ENCODE measurements around the gene NLRC3. TPM values are rescaled to one million over a fixed set of nuclear protein-coding genes. Genes with fewer than 3 reads are reported as not detected.

Gene NLRC3
- total RNA-seq, 1 donor from 2014 or later: not detected

- Mint-ChIP-seq H3K4me1 (ENCODE audit: unreplicated experiment) (no peaks in the 10 kb centered on the region), H3K4me3 (ENCODE audit: unreplicated experiment) (no peak overlapping the region), H3K36me3 (ENCODE audit: unreplicated experiment) (no peaks in the 10 kb centered on the region), H3K27me3 (ENCODE audit: unreplicated experiment) (no peaks in the 10 kb centered on the region), H3K27ac (ENCODE audit: unreplicated experiment) (no peak overlapping the region), H3K9me3 (ENCODE audit: unreplicated experiment) (no peaks in the 10 kb centered on the region)
- TF ChIP-seq CTCF (IDR thresholded peaks at IDR 0.05): no peak
- no peak for DNase-seq (ENCODE audit: extremely low spot score, unreplicated experiment)
These were observed 30.1 kb downstream of the NLRC3 start for GRCh38 chr16:3546986-3547682.

- H3K9me3 Mint-ChIP-seq (ENCODE audit: unreplicated experiment): no peaks in the 10 kb centered on the region
- no peak for DNase-seq (ENCODE audit: extremely low spot score, unreplicated experiment)
- H3K4me3 Mint-ChIP-seq (ENCODE audit: unreplicated experiment): no peak overlapping the region
- H3K27ac Mint-ChIP-seq (ENCODE audit: unreplicated experiment): no peak overlapping the region
- no peaks in the 10 kb centered on the region for H3K27me3 Mint-ChIP-seq (ENCODE audit: unreplicated experiment)
- H3K4me1 Mint-ChIP-seq (ENCODE audit: unreplicated experiment): no peaks in the 10 kb centered on the region
- H3K36me3 Mint-ChIP-seq (ENCODE audit: unreplicated experiment): peaks cover 4% of the 10 kb centered on the region
- no peak for TF ChIP-seq CTCF (IDR thresholded peaks at IDR 0.05)
These were observed 34.4 kb downstream of the NLRC3 start for GRCh38 chr16:3542601-3543373.

GRCh38 chr16:3541527-3542155 lies 35.6 kb downstream of the NLRC3 start:
- H3K4me3 Mint-ChIP-seq (ENCODE audit: unreplicated experiment): no peak overlapping the region
- no peak overlapping the region for H3K27ac Mint-ChIP-seq (ENCODE audit: unreplicated experiment)
- no peaks in the 10 kb centered on the region for H3K27me3 Mint-ChIP-seq (ENCODE audit: unreplicated experiment)
- no peaks in the 10 kb centered on the region for H3K9me3 Mint-ChIP-seq (ENCODE audit: unreplicated experiment)
- TF ChIP-seq CTCF (IDR thresholded peaks at IDR 0.05): no peak
- H3K36me3 Mint-ChIP-seq (ENCODE audit: unreplicated experiment): peaks cover 4% of the 10 kb centered on the region
- H3K4me1 Mint-ChIP-seq (ENCODE audit: unreplicated experiment): peaks cover under 1% of the 10 kb centered on the region
- DNase-seq (ENCODE audit: extremely low spot score, unreplicated experiment): no peak

- Mint-ChIP-seq H3K4me1 (ENCODE audit: unreplicated experiment) (peaks cover 5% of the 10 kb centered on the region), H3K36me3 (ENCODE audit: unreplicated experiment) (peaks cover 19% of the 10 kb centered on the region), H3K27ac (ENCODE audit: unreplicated experiment) (no peak overlapping the region), H3K9me3 (ENCODE audit: unreplicated experiment) (no peaks in the 10 kb centered on the region), H3K4me3 (ENCODE audit: unreplicated experiment) (no peak overlapping the region), H3K27me3 (ENCODE audit: unreplicated experiment) (no peaks in the 10 kb centered on the region)
- no peak for TF ChIP-seq CTCF (IDR thresholded peaks at IDR 0.05)
- no peak for DNase-seq (ENCODE audit: extremely low spot score, unreplicated experiment)
These were observed 39.0 kb downstream of the NLRC3 start for GRCh38 chr16:3538222-3538621.

GRCh38 chr16:3536851-3537250 lies 40.4 kb downstream of the NLRC3 start:
- no peak for DNase-seq (ENCODE audit: extremely low spot score, unreplicated experiment)
- H3K9me3 Mint-ChIP-seq (ENCODE audit: unreplicated experiment): no peaks in the 10 kb centered on the region
- TF ChIP-seq CTCF (IDR thresholded peaks at IDR 0.05): no peak
- H3K27ac Mint-ChIP-seq (ENCODE audit: unreplicated experiment): peak overlapping the region; percentile 62
- peaks cover 28% of the 10 kb centered on the region for H3K36me3 Mint-ChIP-seq (ENCODE audit: unreplicated experiment)
- H3K4me1 Mint-ChIP-seq (ENCODE audit: unreplicated experiment): peaks cover 5% of the 10 kb centered on the region
- no peak overlapping the region for H3K4me3 Mint-ChIP-seq (ENCODE audit: unreplicated experiment)
- no peaks in the 10 kb centered on the region for H3K27me3 Mint-ChIP-seq (ENCODE audit: unreplicated experiment)
